SHP77 (cell line): ENCODE results near the gene ZNF367.

Source experiments
- DNase-seq, 2 experiments: peaks; one replicate each; lab custom pipeline; 2025; lab: John Stamatoyannopoulos, UW

ZNF367 gene

DNA sequence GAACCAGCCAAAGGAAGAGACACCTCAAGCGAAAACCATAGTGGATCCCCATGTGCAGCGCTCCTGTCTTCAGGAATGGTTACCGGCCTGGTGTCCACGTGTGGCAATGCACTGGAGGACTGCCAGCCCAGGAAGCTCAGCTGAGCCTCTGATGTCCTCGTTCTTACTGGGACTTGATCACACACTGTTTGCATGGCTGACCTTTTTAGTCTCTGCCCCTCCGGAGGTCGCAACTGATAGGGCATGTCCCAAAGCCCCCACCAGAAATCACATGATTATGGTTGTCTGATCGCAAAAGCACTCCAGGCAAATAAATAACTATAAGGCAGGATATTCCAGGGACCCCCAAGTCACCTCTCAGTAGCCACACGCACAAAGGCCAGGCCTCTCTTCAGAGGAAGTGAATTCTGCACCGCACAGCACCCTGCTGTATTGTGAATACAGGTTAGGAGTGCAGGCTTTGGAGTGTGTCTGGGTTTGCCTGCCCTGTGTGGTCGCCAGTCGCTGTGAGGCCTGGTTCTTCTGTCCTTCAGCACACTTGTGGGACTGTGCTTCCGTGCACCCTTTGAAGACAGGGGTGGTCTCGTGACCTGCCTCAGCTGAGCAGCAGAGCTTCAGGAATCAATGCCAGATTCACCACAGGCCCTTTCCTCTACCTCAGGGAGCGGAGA lies 18.4 kb upstream of the ZNF367 start:
- no peak for DNase-seq

DNA sequence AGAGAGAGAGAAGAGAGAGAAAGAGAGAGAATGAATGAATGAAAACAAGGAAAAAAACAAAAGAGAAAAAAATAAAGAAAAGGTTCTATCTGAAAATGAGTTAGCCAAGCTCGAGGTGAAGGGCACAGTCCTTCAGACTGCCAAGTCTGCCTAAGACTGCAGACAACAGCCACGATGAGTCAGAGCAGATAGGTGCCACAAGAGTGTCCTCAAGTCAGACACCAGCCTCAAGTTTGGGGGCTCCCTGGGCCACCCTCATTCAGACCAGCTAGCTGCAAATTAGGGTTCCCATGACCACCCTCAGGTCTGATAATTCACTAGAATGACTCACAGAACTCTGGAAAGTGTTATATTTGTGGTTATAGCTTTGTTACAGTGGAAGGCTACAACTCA lies 17.9 kb upstream of the ZNF367 start:
- no peak for DNase-seq

GRCh38 chr9:96435345-96435744 lies 17.2 kb upstream of the ZNF367 start:
- DNase-seq = no peak

DNA sequence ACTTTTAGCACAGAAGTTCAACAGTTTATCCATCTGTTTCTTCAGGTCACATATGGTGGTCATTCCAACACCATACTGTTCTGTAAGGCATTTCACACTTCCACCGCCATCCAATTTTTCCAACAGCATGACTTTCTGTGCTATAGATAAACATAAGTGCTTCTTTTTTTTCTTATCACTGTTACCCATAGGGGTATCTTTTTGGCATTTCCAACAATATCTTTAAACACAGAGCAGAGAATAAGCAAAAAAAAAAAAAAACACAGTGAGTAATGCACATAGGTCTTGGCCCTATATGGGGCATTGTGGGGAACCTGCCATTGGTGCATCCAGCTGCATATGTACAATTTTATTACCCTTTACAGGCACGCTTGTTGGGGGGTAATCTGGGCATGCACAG lies 12.2 kb upstream of the ZNF367 start:
- DNase-seq = no peak

DNA sequence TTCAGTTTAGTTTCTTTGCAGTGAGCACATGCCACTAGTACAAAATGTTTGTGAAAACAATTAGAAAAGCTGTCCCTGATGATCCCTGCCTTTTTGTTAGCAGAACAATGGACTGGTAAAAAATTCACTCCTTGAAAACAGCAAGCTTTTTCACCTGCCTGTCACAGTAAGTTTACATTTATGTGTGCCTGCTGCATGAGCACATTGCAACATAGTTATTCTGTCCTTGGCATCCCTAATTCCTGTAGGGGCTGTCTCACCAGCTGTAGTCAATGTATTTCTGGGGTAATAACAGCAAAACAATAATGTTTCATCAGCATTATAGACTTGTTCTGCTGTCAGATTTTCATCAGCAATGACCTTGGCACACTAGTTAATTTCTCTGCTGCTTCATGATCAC lies 11.6 kb upstream of the ZNF367 start:
- DNase-seq = no peak

- no peak for DNase-seq
Measured at GRCh38 chr9:96425500-96426169, 7.5 kb upstream of the ZNF367 start.

GRCh38 chr9:96423985-96424336 lies 5.8 kb upstream of the ZNF367 start:
- DNase-seq = no peak

DNA sequence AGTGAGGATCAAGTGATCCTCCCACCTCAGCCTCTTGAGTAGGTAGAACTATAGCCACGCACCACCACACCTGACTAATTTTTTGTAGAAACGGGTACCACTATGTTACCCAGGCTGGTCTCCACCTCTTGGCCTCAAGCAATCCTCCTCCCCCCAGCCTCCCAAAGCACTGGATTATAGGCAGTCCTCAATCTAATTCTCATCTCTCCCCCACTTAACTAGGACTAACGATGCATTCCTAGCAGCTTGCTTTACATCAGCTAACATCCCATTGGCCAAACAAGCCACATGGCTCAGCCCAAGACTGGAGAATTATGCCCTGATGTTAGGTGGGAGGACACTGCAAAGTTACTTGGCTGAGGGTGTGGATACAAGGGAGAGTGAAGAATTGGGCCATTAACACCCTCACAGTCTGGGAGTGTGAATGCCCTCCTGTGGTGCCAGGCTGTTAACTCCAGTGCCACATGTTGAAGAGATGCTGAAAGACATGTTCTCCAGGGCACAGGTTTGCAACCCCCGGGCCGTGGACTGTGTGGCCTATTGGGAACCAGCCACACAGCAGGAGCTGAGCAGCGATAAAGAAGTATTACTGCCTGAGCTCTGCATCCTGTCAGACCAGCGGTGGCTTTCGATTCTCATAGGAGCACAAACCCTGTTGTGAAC lies 5.3 kb upstream of the ZNF367 start:
- no peak for DNase-seq

GRCh38 chr9:96420468-96421219 lies 2.5 kb upstream of the ZNF367 start:
- peak in 1 of 2 experiments; percentile 10 for DNase-seq

DNA sequence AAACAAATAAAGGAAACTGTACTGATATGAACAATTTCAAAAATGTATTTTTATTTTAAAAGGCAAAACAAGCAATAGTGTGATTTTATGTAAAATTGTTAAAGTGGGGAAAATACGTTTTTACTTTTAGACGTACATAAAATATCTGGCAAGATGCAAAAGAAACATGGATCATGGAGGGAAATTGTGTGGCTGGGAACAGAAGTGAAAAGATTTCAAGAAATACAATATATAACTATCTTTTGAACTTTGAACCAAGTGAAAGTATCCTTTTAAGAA lies 1.5 kb upstream of the ZNF367 start:
- DNase-seq = no peak

GRCh38 chr9:96418920-96419690 lies 935 bp upstream of the ZNF367 start:
- peak; percentile 74 to 88 for DNase-seq

DNA sequence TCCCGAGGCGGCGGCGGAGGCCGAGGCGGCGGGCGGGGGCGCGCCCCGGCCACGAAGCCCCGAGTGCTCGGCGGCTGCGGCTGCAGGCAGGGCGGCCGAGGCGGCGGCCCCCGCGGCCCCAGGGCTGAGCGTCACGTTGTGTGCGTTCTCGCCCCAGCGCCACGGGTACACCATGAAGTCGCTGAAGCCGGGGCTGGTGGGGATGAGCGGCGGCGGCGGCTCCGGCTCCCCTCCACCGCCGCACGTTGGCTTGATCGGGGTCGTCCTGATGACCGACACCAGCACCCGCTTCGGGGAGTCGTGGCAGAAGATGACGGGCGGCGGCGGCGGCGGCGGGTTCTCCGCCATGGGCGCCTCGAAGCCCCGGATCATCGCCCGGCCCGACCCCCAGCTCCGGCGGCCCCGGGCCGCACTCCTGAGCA lies 498 bp downstream of the ZNF367 start:
- no peak for DNase-seq

DNA sequence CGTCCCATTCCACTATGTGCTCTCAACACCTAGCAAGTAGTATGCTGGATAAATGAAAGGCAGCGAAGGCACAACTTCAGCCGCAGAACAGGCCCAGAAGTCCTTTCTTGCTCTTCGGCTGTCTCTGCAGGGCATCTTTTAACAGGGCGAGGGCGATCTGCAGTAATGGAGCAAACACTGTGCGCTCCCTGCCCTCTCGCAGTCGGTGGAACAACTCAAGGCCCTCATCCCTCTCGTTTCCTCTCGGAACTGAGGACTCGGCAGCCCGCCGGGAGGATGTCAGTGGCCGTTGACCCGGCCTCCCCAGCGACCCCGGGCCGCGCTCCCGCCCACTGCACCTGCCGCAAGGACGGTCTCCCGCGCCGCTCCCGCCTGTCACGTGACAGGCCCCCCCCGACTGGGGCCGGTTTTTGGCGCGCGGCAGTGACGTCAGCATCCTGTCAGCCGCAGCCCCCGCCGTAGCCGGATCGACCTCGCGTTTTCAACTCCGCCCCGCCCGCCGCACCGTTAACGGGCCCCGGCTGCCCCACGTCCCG lies 1.1 kb downstream of the ZNF367 start:
- peak; percentile 70 to 77 for DNase-seq

- DNase-seq = no peak
Measured at GRCh38 chr9:96413302-96414221, 4.6 kb downstream of the ZNF367 start.

DNA sequence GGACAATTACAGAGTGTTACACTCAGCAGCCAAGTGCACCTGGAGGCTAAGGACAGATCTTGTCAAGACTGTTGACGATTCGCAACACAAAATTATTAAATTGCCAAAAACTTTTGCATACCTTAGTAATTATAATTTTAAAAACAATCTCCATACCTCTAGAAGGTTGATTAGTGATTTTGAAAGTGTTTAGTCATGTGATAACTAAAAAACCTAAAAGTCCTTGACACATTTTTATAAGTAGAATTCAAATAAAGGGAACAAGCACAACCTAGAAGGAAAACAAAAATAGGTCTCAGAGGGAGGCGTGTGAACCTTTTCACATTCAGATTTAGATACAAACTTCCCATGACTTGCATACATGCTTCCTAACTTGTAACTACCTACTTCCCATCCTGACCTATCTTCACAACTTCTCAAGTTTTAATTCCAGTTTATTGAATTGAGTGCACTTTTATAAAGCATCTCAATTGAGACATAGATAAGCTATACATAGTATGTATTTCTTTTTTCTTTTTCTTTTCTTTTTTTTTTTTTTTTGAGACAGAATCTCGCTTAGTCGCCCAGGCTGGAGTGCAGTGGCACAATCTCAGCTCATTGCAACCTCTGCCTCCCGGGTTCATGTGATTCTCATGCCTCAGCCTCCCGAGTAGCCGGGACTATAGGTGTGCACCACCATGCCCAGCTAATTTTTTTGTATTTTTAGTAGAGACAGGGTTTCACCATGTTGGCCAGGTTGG lies 5.8 kb downstream of the ZNF367 start:
- DNase-seq = no peak

DNA sequence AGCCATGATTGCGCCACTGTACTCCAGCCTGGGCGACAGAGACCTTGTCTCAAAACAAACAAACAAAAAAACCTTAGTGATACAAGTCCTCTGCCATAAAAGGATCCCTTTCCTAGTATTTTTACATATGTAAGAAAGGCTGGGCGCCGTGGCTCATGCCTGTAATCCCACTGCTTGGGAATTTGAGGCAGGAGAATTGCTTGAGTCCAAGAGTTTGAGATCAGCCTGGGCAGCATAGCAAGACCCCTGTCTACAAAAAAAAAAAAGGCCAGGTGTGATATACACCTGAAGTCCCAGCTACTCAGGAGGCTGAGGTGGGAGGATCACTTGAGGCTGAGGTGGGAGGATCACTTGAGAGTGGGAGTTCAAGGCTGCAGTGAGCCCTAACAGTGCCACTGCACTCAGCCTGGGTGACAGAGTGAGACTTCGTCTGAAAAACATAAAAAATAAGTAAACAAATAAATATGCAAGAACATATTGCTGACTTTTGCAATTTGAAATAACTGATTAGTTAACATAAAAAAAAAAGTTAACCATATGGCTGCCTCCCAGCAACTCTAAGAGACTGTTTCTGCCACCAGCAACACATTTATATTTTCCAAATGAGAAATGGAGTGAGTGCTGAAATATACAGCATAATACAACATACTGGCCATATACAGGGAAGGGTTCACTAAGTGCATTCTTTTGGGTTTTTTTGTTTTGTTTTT lies 6.9 kb downstream of the ZNF367 start:
- no peak for DNase-seq

- DNase-seq = no peak
Measured at GRCh38 chr9:96408409-96409280, 9.5 kb downstream of the ZNF367 start.

GRCh38 chr9:96400132-96400910 lies 17.8 kb downstream of the ZNF367 start:
- no peak for DNase-seq
